Amniotic stem cell (primary cell): ENCODE data around the gene DYNLRB2.

Experiments
- DNase-seq: peaks from one replicate; lab custom pipeline; 2025; lab: John Stamatoyannopoulos, UW

Gene DYNLRB2

GRCh38 chr16:80552277-80552676 lies 11.5 kb downstream of the DYNLRB2 start:
- DNase-seq = no peak

DNA sequence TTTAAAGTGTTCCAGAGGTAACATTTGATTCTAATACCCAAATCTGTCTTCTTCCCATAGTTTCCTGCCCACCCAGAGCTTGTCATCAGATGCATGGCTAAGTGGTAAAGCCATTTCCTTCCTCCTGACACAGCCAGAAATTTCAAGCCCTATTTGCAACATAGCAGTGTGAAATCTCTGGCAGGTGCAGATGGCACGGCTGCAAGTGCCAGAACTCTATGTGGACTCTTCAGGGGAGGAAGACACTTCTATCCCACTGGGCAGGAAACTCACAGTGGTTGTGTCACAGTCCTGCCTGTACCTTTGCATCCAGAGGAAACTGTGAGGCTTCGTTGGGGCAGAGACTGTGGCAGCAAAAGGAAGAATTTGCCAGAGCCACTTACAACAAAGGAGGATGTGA lies 13.2 kb downstream of the DYNLRB2 start:
- no peak for DNase-seq

- no peak for DNase-seq
These were observed 15.7 kb downstream of the DYNLRB2 start for GRCh38 chr16:80556481-80556880.

DNA sequence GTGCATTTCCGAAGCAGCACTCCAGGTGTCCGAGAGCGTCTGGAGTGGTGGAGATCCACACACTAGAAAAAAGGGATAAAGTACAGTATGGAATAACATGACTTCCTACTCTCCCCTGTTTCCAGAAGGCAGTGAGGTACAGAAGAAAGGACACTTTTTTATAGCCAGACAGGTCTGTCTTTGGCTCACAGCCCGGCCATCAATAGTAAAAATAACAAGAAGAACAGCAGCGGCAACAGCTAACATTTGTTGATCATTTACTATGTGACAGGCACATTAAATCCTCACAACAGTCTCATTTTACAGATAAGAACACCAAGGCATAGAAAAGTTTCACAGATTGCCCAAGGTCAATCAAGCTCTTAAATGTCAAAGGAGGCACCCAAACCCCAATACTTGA lies 16.2 kb downstream of the DYNLRB2 start:
- no peak for DNase-seq

DNA sequence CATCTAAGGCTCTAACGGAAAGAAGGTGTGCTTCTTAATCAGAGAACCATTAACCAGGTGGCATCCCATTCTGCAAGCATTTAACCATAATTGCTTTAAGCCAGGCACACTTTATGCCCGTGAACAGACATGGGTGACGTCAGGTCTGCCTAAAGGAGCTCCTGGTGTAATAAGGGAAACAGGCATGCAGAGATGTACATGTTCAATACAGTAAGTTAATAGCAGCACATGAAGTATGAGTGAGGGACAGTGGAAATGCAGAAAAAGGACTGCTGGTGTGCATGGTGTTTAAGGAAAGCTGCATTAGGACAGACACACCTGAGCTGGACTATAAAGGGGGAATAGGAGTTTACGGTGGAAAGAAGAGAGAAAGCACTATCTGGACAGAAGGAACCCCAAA lies 18.6 kb downstream of the DYNLRB2 start:
- DNase-seq = no peak

- DNase-seq = no peak
These were observed 22.3 kb downstream of the DYNLRB2 start for GRCh38 chr16:80563066-80563465.

DNA sequence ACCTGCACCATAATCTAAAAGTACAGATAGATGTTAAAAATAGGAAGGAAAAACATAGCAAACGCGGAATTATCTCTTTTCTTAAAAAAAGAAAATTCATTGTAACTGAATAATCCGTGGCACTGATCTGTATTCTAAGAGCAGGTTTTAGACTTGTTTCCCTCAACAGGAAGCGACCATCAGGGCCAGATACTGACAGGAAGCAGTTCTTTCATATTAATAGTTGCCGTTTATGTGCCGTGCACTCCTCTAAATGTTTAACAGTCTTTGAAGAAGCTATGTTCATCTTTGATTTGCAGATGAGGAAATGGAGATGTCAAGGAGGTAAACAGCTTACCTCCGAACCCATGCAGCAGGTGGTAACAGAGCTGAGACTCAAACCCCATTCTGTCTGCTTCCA lies 23.6 kb downstream of the DYNLRB2 start:
- DNase-seq = no peak

GRCh38 chr16:80569440-80570105 lies 28.8 kb downstream of the DYNLRB2 start:
- no peak for DNase-seq

- no peak for DNase-seq
These were observed 29.3 kb downstream of the DYNLRB2 start for GRCh38 chr16:80570106-80570478.

DNA sequence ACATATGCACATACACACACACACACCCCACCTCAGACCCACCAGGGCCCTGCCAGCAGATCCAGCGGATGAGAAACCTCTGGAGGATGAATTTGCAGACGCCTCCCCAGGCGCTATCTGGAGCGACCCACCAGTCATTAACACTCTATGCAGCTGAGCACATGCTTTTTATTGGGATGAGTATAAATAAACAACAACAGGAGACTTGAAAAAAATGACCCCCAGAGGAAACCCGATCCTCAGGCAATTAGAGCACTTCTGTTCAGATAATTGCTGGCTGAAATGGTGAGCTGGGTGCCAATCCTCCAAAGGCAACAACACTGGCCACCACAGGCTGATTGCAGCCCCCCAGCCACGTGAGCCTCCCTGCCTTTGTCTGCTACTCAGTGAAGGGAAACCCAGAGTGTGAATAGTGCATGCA lies 32.9 kb downstream of the DYNLRB2 start:
- DNase-seq = no peak

GRCh38 chr16:80576343-80576912 lies 35.6 kb downstream of the DYNLRB2 start:
- DNase-seq = no peak

GRCh38 chr16:80577485-80578280 lies 36.9 kb downstream of the DYNLRB2 start:
- DNase-seq = no peak

DNA sequence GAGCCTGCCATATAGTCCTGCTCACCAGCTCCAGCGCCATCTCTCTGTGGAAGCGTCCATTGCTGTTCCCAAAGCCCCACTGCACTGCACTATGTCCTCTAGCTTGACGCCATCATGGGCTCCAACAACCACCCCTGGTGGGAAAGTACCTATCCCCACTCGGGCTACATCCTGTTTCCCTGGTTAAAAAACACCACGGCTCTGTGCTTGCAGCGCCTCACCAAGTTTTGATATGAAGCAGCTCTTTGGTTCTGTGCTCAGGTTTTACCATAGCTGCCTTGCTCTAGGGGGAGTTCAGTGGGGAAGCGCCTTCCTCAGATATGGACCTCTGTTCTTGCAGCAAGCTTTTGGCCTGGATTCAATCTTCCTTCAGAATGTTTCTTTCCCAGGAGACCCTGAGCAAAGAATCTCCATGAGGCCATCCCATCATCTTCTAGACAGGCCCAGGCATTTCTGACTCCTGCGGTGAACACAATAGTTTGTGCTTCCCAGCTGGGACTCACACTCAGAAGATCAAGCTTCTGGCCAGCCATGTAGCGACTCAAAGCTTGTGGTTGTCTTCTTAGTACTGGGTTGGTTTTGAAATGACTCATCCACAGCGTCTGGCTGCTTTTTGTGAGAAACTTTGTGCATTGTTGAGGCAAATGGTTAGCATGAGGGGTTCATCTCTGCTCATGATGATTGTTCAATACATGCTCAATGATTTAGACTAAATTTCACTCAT lies 39.5 kb downstream of the DYNLRB2 start:
- DNase-seq = no peak

- DNase-seq = no peak
These were observed 42.7 kb downstream of the DYNLRB2 start for GRCh38 chr16:80583466-80583865.

DNA sequence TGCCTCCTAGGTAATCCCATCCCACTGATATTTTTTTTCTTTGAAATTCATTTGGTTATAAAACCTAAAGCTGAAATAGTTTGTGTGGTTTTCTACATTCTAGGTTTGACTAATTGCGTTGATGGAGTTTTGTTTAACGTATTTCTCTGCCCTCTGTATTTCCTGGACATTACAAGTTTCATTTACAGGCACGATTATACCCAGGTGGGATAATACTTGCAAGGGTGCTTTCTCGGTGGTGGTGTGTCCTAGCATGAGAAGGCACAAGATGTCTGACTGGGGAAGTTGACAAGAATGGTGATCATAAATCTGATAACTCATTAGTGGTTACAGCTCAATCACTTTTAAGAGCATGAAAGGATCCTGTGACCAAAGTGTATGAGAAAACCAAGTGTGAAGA lies 45.0 kb downstream of the DYNLRB2 start:
- DNase-seq = no peak

DNA sequence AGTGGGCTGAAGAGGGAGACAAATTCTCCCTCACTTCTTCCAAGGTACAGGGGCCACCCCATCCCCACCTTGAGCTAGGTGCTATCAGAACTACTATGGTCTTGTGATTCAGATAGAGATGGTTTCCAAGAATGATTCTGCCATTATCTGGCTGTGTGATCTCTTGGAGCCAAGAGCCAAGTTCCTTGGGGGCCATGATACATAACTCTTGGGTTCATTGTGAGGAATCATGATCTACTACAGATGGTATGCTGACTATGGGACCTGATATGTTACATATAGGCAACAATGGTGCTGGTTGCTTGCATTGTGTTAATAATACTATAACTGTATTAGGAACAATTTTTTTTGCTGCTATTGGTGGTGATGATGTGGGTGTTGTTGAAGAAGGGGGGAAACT lies 45.7 kb downstream of the DYNLRB2 start:
- no peak for DNase-seq

- no peak for DNase-seq
These were observed 46.3 kb downstream of the DYNLRB2 start for GRCh38 chr16:80587071-80587470.

- no peak for DNase-seq
These were observed 50.5 kb downstream of the DYNLRB2 start for GRCh38 chr16:80591071-80591915.

- no peak for DNase-seq
These were observed 51.5 kb downstream of the DYNLRB2 start for GRCh38 chr16:80592273-80592672.

DNA sequence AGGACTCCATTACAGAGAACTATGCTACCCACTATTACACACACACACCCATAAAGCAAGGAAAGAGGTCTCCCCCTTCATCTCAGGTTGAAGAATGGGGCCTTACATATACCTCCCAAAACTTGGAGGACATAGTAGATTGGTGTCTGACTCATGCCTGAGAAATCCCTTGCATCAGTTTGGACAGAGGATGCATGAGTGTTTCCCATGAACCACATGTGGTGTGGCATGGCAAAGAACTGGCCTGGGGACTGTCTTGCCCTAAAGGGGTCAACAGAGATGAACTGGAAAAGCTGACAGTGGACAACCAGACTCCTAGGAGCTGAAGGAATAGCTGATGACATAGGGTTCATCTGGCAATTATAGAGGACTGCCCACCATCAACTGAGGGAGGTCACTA lies 54.0 kb downstream of the DYNLRB2 start:
- DNase-seq = no peak

GRCh38 chr16:80596507-80597207 lies 55.9 kb downstream of the DYNLRB2 start:
- DNase-seq = no peak
